Gastroesophageal sphincter (tissue), 4 donors: ENCODE measurements around the gene TBC1D19. TPM values are rescaled to one million over a fixed set of nuclear protein-coding genes. Genes with fewer than 3 reads are reported as not detected.

Experiments
- ATAC-seq: fragments of 150-250 bp; one replicate; pipeline ENCODE4 v1.9.1; 2016; ENCODE audit warnings: mild to moderate bottlenecking, moderate library complexity
- H3K27ac ChIP-seq, 4 donors: fragments of 200-600 bp; sonication (generic) in 3 of 4; 1 replicate in 3 of 4; 2 replicates in 1 of 4; pipeline ENCODE4 v1.5.1; 2016 to 2019
- H3K27me3 ChIP-seq: fragments of 200-600 bp; sonication (generic); one replicate; pipeline ENCODE4 v1.5.1; 2019
- H3K36me3 ChIP-seq, 2 donors: fragments of 200-600 bp; sonication (generic); one replicate each; pipeline ENCODE4 v1.5.1; 2019; ENCODE audit warnings: control low read depth in 1 of 2
- H3K4me1 ChIP-seq, 3 donors: fragments of 200-600 bp; sonication (generic); 1 replicate in 2 of 3; 2 replicates in 1 of 3; pipeline ENCODE4 v1.5.1; 2016 to 2019; ENCODE audit warnings: control low read depth in 2 of 3
- H3K4me3 ChIP-seq, 2 donors: fragments of 200-600 bp; sonication (generic); one replicate each; pipeline ENCODE4 v1.5.1; 2019; ENCODE audit warnings: mild to moderate bottlenecking in 1 of 2, moderate library complexity in 1 of 2
- H3K9me3 ChIP-seq, 3 donors: fragments of 200-600 bp; sonication (generic); one replicate each; pipeline ENCODE4 v1.5.1; 2017 to 2019; ENCODE audit warnings: control low read depth in 2 of 3
- CTCF ChIP-seq, 4 experiments: fragments of 200-600 bp in 2 of 4; fragments of 450-650 bp in 2 of 4; sonication (generic) in 1 of 4; IDR thresholded peaks; one replicate each; pipeline ENCODE4 v1.5.1; 2017 to 2019; ENCODE audit warnings: antibody characterized with exemption in 4 of 4, mild to moderate bottlenecking in 2 of 4, moderate library complexity in 2 of 4
- EP300 ChIP-seq: sonication (generic); formaldehyde crosslinking; IDR thresholded peaks from one replicate; pipeline ENCODE4 v1.6.1; 2017; ENCODE audit warnings: antibody characterized with exemption, mild to moderate bottlenecking
- POLR2A ChIP-seq, 2 donors: fragments of 450-650 bp; IDR thresholded peaks; one replicate each; pipeline ENCODE4 v1.6.1; 2017; ENCODE audit warnings: antibody characterized with exemption in 2 of 2, mild to moderate bottlenecking in 2 of 2, moderate library complexity in 1 of 2
- POLR2AphosphoS5 ChIP-seq: sonication (generic); formaldehyde crosslinking; IDR thresholded peaks from one replicate; pipeline ENCODE4 v1.6.1; 2017; ENCODE audit warnings: antibody characterized with exemption
- WGBS, 2 donors: methylation state at CpG; one replicate each; pipeline ENCODE4 v1.1.5; 2018; ENCODE audit warnings: low coverage in 1 of 2; 5-methylcytosine and 5-hydroxymethylcytosine counted together
- total RNA-seq, 4 donors: library from RNA; depleted of rRNA; stranded (reverse); fragments of >200 nt; gene quantifications; one replicate each; pipeline ENCODE4 v1.1.0, GENCODE V29; 2016

TBC1D19 gene
- total RNA-seq, 4 donors from 2014 or later: 13.2 to 20.1 (median 15.9) TPM

GRCh38 chr4:26792639-26793038, 208.8 kb downstream of the TBC1D19 start:
- no peak for ATAC-seq
- Histone ChIP-seq H3K4me1 (peaks cover 0 to 10% (median 5%) of the 10 kb centered on the region in 3 donors), H3K27me3 (no peaks in the 10 kb centered on the region), H3K27ac (no peak overlapping the region), H3K9me3 (no peaks in the 10 kb centered on the region), H3K4me3 (no peak overlapping the region), H3K36me3 (no peaks in the 10 kb centered on the region)
- no peak for TF ChIP-seq POLR2AphosphoS5
- no peak for TF ChIP-seq EP300
- TF ChIP-seq CTCF (IDR thresholded peaks at IDR 0.05): no peak

GRCh38 chr4:26793735-26794134, 209.9 kb downstream of the TBC1D19 start:
- ATAC-seq: no peak
- 96 to 100% methylated on average over 2 of the region's 2 CpGs for WGBS, 2 donors
- no peaks in the 10 kb centered on the region for H3K9me3 ChIP-seq
- H3K27me3 ChIP-seq: no peaks in the 10 kb centered on the region
- TF ChIP-seq CTCF (IDR thresholded peaks at IDR 0.05): no peak
- TF ChIP-seq POLR2A (IDR thresholded peaks at IDR 0.05): no peak
- TF ChIP-seq EP300: no peak
- TF ChIP-seq POLR2AphosphoS5: no peak
- no peaks in the 10 kb centered on the region for H3K4me1 ChIP-seq
- no peaks in the 10 kb centered on the region for H3K36me3 ChIP-seq
- H3K27ac ChIP-seq: no peak overlapping the region
- H3K4me3 ChIP-seq: no peak overlapping the region

GRCh38 chr4:26796081-26796480, 212.2 kb downstream of the TBC1D19 start:
- Histone ChIP-seq H3K36me3 (no peaks in the 10 kb centered on the region), H3K27me3 (no peaks in the 10 kb centered on the region), H3K4me1 (no peaks in the 10 kb centered on the region), H3K4me3 (no peak overlapping the region), H3K27ac (no peak overlapping the region), H3K9me3 (no peaks in the 10 kb centered on the region)
- TF ChIP-seq CTCF (IDR thresholded peaks at IDR 0.05) (no peak), EP300 (no peak), POLR2AphosphoS5 (no peak), POLR2A (IDR thresholded peaks at IDR 0.05) (no peak)
- WGBS, 2 donors: 82 to 87% methylated on average over 3 of the region's 3 CpGs
- no peak for ATAC-seq

GRCh38 chr4:26802790-26803189, 218.9 kb downstream of the TBC1D19 start:
- no peak for ATAC-seq
- WGBS, 2 donors: 91 to 100% methylated on average over 3 to 5 of the region's 5 CpGs
- no peak overlapping the region for H3K4me3 ChIP-seq
- no peaks in the 10 kb centered on the region for H3K27me3 ChIP-seq
- H3K27ac ChIP-seq: no peak overlapping the region
- H3K36me3 ChIP-seq: no peaks in the 10 kb centered on the region
- TF ChIP-seq EP300 (no peak), CTCF (IDR thresholded peaks at IDR 0.05) (no peak), POLR2A (IDR thresholded peaks at IDR 0.05) (no peak)
- H3K9me3 ChIP-seq: no peaks in the 10 kb centered on the region
- no peaks in the 10 kb centered on the region for H3K4me1 ChIP-seq

DNA sequence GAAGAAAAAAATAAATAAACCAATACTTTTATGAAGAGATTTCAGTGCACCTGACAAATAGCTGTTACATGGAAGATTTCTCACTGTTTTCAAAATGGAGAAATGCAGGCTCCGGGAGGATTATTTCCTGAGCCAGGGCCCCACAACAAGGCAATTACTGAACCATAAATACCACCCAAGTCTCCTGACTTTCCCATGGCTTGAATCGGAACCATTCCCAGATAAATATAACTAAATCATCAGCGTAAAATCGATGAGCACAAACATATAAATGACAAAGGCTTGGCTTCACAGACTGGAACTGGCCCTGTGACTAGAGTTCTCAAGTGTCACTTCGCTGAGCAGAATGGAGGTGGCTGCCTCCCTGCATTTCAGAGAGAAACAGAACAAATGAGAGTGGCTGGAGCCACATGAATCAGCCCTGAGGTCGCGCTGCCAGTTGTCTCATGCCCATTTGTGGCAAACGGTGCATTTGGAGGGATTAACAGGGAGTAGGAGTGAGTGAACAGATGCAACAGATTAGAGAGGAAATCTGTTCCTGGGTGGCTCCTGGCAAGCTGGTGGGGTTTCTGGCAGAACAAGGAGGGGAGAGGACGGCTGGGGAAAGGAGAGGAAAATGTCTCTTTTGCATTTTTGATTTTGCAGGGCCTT, 219.5 kb downstream of the TBC1D19 start:
- Histone ChIP-seq H3K9me3 (no peaks in the 10 kb centered on the region), H3K27ac (no peak overlapping the region), H3K36me3 (no peaks in the 10 kb centered on the region), H3K27me3 (no peaks in the 10 kb centered on the region), H3K4me1 (no peaks in the 10 kb centered on the region), H3K4me3 (no peak overlapping the region)
- no peak for TF ChIP-seq CTCF (IDR thresholded peaks at IDR 0.05)
- TF ChIP-seq POLR2A (IDR thresholded peaks at IDR 0.05): no peak
- no peak for TF ChIP-seq EP300
- no peak for TF ChIP-seq POLR2AphosphoS5
- 47 to 49% methylated on average over 6 to 9 of the region's 9 CpGs for WGBS, 2 donors
- no peak for ATAC-seq
